ENCODE measurements around the gene CYP27C1.

DNA sequence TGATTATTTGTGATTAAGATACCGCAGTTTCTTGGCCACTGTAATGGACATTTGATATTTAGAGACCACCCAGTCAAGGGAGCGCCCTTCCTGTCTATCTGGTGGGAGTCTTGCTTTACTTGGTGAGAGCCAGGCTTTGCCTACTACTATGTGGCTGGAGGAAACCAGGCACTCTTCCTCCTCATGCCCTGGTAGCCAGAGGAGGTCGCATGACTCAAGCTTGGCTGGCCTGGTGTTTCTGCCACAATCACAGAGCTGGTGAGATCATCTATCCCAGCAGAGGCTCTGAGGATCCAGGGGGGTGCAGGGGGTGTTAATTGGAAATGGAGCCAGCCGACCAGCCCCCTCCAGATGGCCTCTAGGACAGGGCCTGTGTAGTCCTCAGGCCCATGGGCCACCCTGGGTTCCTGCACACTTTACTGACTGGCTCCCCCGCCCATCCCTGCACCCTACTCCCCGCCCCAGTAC is 66.4 kb downstream of the CYP27C1 start:
- TF ChIP-seq CTCF (IDR thresholded peaks at IDR 0.05; ENCODE audit: insufficient read depth, low read length, poor library complexity, severe bottlenecking) (no peak), EZH2phosphoT487 (conservative IDR thresholded peaks at IDR 0.05; ENCODE audit: low read length) (no peak)
